ENCODE results near the gene NAMPT.

The NAMPT gene

DNA sequence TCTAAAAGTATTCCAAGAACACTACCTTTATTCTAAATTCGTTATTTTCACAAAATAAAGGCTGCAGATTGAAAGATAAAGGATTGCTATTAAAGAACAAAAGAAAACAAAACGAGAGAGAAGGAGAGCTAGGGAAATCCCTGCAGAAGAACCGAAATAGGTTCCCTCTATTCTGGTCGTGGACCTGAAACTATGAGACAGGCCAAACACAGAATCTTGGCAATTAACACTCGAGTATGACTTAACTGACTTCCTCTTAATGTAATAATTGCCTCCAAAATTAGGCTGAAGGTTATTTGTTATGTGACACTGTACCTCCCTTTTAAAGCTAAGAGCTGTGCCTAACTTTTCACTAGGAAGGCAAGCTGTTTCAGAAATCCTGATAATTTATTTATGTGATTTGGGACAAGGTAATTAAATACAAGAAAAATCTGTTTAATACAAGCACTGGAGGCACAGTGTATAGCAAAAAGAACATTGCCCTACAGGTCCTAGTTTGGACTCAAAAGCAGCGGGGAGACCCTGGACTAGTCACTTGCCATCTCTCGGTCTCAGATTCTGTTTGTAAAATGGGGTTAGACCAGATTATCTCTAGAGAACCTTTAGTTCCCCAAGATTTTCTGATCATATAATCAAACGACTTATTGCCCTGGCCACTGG, 11.6 kb downstream of the NAMPT start:
- DNase-seq (ENCODE audit: low spot score): no peak

DNA sequence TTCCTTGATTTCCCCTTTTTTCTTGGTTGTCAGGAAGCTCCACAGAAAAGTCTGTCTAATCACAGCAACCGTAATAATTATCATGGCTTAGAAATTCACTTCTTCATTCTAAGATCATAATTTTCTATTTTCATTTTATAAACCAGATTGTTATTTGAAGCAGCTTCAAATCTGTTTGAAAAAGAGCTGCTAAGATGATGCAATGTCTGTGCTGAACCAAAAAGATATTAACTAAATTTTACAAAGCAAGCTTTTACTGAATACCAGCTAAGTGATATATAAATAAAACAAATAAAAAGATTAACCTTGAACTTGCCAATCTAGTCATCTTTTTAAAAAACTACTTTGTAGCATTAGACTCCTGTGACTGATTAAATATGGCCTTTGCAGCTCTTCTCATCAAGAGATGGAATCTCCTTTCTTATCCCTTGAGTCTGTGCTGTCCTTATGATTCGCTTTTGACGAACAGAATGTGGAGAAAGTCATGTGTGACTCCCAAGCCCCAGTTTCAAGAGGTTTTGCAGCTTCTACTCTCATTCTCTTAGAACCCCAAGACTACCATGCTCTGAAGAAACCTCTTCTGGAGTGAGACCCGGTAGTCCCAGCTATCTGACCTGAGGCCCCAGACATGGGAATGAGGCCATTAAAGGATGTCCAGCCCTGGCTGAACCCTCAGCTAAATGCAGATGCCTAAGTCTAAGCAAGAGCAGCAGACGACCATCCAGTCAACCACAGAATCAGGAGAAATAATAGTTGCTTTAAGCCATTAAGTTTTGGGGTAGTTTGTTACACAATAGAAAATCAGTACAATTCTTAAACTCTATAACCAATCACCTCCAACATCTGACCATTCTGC, 14.4 kb downstream of the NAMPT start:
- no peak for DNase-seq (ENCODE audit: low spot score)

DNA sequence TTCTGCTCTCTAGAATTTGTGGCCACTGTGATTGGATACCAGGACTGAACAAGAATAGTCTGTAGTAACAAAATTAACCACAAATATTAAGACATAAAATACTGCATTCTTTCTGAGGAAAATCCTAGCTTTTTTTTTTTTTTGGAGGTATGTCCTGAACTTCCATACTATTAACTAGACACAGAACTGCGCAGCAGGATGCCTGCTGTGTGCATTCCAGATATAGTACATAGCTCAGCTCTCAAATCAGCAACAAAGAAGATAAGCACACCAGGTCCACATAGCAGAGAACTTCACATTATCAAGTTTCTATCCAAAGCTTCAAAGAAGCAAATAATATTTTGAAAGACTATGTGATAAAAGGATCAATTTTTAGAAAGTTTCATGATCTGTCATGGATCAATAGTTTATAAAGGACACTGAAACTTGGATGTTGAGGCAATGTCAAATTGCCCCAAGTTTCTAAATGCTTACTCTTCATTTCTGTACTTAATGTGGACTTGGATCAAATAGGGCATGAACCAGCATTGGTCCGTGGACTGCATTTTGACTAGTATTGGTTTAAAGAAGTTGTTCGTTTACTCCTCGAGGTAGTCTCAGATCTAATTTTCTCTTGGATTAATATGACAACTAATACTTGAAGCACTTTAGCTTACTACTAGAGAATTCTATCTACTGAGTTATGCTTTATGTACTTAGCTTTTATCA, 15.4 kb downstream of the NAMPT start:
- no peak for DNase-seq (ENCODE audit: low spot score)

DNA sequence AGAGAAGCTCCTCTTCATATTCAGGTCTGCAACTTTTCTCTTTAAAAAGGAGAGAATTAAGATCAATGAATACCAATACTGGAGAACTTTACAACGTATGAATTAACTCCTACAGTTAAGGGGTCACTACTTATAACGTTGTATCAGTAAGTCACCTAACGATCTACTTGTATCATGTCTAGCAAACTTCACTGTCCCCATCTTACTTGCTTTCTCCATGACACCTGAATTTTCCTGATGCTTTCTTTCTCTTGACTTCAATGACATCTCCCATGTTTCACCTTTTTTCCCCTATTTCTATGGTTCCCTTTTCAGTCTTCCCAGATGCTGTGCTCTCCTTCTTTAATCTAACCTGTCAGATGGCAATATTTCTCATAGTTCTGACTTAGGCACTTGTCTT, 19.6 kb downstream of the NAMPT start:
- DNase-seq (ENCODE audit: low spot score): no peak

DNA sequence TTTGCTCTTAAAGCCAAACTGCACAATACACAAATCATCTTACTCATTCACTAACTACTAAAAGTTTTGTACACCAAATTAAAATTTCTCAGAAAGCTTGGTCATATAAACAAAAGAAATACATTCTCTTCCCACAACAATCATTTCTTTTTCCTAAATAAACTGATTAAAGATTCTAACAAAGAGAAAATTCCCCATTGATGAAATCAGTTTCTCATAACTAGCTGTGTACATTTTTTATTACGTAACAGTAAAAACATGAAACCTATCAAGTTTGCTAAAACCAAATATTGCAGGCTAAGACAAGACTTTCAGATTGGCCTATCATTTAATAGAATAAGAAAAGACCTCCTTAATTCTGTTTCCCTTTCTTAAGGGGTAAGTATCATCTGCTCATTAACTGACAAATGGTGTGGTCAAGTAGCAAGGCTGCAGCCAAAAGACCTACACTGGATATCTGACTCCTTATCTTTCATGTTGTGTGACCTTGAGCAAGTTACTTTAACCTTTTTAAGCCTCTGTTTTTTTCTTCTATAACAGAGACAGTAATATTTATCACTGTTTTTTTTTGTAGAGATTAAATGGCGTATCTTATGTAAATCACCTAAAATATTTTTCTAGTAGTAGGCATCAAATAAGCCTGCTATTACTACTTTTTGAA, 22.4 kb downstream of the NAMPT start:
- no peak for DNase-seq (ENCODE audit: low spot score)

DNA sequence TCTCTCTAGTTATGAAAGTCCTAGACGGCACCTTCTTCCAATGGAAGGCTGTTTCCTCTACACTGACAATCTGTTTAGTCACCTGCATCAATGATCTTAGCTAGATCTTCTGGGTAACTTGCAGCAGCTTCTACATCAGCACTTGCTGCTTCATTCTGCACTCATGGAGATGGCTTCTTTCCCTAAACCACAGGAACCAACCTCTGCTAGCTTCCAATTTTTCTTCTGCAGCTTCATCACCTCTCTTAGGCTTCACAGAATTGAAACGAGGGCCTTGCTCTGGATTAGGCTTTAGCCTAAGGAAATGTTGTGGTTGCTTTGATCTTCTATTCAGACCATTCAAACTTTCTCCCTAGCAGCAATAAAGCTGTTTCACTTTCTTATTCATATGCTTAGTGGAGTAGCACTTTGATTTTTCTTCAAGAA, 24.6 kb downstream of the NAMPT start:
- DNase-seq (ENCODE audit: low spot score): no peak

DNA sequence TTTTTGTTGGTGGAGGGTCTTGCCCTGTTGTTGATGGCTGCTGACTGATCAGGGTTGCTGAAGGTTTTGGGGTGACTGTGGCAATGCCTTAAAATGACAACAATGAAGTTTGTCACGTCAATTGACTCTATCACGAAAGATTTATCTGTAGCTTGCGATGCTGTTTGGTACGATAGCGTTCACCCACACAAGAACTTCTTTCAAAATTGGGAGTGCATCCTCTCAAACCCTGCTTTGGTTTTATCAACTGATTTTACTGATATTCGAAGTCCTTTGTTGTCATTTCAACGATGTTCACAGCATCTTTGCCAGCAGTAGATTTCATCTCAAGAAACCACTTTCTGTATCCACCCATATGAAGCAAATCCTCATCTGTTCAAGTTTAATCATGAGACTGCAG, 26.0 kb downstream of the NAMPT start:
- DNase-seq (ENCODE audit: low spot score): no peak

DNA sequence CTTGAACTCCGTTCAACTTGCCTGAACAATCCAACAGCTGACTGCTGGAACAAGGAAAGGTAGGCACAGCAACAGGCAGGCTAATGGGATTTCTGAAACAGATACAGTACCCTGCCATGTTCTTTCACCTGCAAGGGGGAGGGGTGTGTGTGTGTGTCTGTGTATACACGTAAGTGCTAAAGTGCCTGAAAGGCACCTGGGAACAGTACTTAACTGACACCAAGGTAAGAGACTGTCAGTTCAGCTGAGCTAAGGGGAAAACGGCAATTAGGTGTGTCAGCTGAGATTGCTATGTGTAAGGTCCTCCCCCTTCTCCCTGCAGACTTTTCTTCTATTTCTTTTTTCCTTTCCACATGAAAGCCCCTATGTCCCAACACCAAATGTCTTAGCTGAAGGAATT, 27.0 kb downstream of the NAMPT start:
- no peak for DNase-seq (ENCODE audit: low spot score)

DNA sequence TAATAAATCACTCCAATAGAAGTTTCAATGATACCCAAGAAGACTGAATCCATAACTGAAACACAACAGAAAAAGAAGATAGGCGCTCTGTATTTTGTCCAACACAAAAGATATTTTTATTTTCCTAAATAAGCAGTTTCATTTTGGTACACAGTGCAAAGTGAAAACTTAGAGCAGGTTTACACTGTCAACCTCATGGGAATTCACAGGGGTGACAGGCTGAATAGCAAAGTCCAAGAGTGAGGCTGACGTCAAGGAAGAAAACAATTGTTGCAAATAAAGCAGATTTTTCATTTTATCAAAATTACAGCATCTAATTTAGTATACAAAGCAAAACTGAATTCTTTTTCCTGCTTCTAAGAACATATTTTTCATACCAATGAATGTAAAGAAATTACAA, 28.6 kb downstream of the NAMPT start:
- no peak for DNase-seq (ENCODE audit: low spot score)

DNA sequence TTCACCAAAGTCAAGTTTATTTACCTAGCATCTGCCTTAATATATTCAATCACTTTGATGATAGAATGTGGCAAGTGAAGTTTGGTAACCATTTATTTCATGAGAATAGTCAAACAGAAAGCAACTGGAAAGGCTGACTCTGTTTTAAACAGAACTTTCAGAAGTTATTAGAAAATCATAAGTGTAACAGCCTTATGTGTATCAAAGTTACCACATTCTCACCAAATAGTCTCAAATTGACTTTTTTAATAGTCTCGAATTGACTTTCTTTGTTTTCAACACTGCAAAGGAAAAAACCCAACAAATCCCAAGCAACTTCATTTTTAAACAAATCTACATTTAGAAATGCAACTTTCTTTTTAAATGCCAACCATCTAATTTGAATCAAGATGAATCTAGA, 29.5 kb downstream of the NAMPT start:
- DNase-seq (ENCODE audit: low spot score): no peak

DNA sequence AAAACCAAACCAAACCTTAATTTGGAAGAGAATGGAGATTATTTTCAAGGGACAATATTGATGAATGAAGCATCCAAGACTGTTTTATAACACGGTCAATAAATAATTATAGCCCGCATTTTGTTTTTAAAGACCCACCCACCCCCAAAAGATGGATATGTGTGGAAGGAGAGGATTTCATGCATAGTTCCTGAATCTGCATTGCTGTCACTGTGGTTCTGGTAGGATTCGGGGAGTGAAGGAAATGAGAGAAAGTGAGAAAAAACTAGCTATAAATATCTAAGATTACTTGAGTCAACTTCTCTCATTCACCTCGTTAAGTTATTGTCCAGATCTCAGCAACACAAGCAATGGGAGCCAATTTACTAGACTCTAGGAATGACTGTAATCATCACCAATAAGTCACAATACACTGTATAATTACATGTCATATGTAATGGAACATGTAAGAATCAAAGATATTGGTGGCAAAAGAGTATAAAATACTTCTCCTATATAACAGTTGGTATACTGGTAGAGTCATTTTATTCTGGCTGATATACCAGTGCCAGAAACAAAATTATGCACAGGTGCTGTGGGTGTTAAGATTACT, 30.2 kb downstream of the NAMPT start:
- no peak for DNase-seq (ENCODE audit: low spot score)

DNA sequence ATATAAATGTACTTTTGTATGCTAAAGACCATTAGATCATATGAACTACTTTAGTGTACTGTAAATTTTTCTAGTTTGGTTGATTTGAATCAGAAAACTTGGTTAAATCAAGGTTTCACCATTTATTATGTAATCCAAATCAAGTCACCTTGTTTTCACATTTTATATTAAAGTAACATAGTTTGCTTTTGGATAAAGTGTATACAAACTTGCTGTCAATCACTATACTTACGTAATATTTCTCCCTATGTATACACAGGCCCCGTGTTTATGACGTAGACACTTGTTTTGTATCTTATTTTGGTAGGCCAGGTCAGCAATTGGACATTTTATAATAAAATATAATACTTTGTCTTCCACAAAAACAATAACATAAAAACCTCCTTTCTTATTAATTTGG, 32.2 kb downstream of the NAMPT start:
- no peak for DNase-seq (ENCODE audit: low spot score)

DNA sequence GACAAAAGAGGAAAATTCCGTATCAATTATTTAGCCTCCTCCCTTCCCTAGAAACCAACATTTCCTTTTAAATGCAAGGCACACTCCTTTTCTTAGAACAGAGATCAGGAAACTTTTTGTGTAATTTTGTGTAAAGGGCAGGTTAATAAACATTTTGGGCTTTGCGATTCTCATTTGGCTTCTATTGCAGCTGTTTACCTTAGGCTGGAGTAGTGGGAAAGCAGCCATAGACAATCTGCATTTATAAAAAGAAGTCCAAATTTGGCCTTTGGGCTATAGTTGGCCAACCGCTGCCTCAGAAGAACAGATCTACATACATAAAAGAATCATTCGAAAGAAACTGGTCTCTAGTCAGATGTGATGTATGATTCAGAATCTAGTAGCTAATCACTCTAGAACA, 35.3 kb downstream of the NAMPT start:
- DNase-seq (ENCODE audit: low spot score): no peak

DNA sequence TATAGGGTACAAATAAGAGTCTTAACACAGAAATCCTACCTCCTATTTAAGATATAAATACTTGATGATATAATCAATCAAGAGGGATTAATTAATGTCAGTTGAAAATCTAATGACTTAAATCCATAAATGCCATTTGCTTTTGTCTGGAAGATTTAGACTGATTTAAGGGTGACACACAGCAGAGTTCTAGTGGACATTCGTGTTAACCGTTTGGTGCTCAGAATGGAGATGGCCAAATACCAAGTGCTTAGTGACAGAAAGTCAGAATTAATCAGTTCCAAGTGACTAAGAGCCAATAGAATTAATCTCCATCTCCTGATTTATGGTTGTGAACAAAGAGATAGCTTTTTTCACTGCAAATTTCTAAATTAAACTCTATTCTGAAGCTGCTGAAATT, 36.2 kb downstream of the NAMPT start:
- no peak for DNase-seq (ENCODE audit: low spot score)

DNA sequence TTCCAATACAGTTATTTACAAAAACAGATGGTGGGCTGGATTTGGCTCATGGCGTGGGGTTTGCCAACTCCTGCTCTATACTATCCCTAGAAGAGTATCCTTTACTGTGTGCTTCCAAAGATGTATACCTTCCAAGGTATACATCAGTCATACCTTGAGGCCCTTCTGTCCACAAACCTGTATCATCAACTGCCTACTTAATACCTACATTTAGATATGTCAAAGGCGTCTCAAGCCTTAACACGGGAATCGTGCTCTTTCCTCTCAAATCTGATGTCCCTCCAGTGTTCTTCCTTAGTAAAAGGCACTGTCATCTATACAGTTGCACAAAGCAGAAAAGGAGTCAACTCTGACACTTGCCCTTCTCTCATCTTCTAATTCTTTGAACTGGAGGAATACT, 36.9 kb downstream of the NAMPT start:
- DNase-seq (ENCODE audit: low spot score): no peak

DNA sequence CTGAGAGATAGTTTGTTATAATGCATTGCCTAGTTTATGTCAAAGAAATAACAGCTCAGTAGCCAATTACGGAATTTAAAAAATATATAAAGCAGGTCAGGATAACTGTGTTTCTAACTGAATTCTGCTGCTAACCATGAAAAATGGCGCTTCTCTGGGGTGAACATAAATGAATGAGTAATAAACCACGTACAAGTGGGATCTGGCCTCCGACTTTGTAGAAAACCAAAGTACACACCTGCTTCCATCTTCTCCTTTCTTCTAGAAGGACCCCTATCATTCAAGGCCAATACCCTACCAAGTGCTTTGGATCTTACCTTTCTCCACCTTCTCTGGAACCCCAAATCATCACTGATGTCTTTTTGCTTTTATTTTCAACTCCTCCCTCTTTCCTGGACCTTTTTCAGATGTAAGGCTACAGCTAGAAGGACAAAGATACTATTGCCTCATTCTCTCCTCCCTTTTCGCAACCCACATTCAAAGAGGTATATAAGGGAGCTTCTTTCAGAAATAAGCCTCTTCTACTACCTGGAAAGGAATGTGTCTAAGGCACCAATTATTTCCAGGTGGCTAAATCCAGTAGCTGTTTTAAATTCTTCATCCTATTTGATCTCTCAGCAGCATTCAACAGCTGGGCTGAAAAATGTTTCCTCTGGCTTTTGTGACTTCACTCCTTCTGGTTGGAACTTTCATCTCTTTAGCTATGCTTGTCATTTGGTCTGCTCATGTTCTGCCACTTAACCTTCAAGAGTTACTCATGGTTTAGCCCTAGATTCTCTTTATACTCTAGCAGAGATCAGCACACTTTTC, 37.7 kb downstream of the NAMPT start:
- no peak for DNase-seq (ENCODE audit: low spot score)

DNA sequence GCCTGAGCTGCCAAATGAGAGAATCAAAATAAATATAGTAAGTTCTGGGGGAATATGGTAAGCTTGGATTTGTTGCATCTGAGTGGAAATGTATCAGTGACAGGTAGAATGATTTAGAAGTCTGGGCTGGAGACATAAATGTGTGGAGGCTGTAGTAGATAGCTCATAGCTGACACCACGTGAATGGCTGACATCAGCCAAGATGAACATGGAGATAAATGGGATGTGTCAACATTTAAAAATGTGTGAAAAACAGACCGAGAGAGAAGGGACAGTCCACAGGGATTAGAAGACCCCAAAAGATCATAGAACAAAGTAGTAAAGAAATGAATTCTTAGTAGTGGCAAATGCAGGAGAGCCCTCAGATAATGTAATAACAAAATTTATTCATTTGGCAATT, 40.9 kb downstream of the NAMPT start:
- no peak for DNase-seq (ENCODE audit: low spot score)

DNA sequence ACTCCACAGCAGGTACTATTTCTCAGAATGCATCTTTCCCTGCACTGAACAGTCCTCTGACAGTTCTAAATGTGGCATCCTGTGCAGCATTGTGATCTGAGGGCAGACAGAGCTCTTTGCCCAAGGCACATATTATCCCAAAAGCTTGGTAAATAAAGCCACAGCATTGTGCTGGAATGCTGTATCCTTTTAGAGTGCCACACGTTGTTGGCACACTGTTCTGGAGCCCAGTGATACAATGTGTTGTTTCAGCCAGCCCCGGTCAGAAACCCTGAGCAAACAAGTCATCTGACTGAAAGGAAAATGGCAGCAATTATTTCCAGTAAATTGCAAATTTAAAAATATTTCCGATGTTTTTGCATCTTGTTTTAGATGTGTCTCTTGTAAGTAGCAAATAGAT, 45.4 kb downstream of the NAMPT start:
- DNase-seq (ENCODE audit: low spot score): no peak

DNA sequence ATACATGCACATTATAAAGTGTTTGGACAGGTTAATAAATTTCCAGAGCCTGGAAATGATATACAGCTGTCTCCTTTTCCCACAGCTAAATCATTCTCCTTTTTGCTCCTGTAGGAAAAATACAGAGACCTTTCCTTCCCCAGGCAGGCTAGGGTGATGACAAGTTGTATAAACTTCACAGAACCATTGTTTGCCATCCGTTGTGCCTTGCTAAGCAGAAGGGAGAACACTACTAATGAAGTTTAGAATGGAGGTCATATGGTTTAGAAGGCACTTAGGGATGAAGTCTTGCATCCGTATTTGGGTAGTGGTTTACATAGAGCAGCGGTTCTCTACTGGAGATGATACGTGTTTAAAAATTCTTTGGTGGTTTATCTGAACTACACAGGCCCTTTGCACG, 46.0 kb downstream of the NAMPT start:
- no peak for DNase-seq (ENCODE audit: low spot score)

DNA sequence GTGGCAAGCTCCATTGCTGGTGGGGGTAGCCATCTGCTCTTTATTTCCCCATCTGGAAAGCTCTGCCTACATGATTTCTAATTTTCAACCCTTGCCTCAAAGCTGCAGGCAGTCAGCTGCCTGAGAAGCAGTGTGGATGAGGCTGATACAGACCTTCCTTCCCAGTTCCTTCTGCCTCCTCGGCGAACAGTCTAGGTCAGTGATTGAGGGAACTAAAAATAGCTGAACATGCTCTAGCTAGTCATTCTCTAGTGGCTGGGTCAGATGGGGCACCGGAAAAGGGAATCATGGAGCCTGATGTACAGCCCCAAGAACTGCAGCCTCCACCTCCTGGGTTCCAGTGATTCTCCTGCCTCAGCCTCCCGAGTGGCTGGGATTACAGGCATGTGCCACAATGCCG, 48.7 kb downstream of the NAMPT start:
- DNase-seq (ENCODE audit: low spot score): no peak

DNA sequence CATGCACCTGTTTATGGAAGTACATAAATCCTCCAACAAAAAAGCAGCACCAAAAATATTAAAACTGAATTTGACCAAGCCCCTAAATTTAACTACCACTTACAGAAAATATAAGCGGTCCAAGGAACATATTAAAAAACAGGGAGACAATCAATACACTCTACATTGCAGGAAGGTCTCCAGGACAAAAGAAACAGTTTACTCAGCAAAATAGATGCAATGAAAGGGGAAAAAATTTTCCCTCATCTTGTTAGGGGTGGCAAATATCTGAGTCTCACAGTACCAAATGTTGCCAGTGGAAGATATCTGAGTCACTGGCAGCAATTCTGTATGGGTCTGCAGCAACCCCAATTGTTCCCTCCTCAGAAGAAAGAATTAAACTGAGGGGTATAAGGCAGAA, 50.4 kb downstream of the NAMPT start:
- no peak for DNase-seq (ENCODE audit: low spot score)

All from hematopoietic multipotent progenitor cell treated with erythropoietin and hydrocortisone succinate and interleukin-3 and kit ligand, for 15 days (in vitro differentiated cells).